NB4 (cell line): ENCODE data around the gene RPRD2.

Source experiments
- DNase-seq: peaks from one replicate; pipeline ENCODE4 v3.0.0; 2010; ENCODE audit warnings: low read depth
- H3K4me3 ChIP-seq: one replicate; pipeline ENCODE4 v1.5.1; 2011; ENCODE audit warnings: mild to moderate bottlenecking, low read depth, low read length, moderate library complexity
- MAX ChIP-seq: IDR thresholded peaks from 2 replicates; pipeline ENCODE4 v1.6.1; 2011; ENCODE audit warnings: low read depth, low read length
- MYC ChIP-seq: IDR thresholded peaks from 2 replicates; pipeline ENCODE4 v1.6.1; 2011; ENCODE audit warnings: low read depth, low read length
- POLR2A ChIP-seq: IDR thresholded peaks from 2 replicates; pipeline ENCODE4 v1.6.1; 2011; ENCODE audit warnings: mild to moderate bottlenecking; ENCODE audit not compliant: insufficient read length; ENCODE audit errors: extremely low read depth
- TF ChIP-seq, protein P1 (sequence below): IDR thresholded peaks from one replicate; pipeline ENCODE4 v1.5.1; 2012; ENCODE audit warnings: low read depth, low read length

The RPRD2 gene

GRCh38 chr1:150514913-150515327, 151.0 kb downstream of the RPRD2 start:
- TF ChIP-seq MYC (no peak), POLR2A (no peak), MAX (no peak)
- TF ChIP-seq, protein P1, sequence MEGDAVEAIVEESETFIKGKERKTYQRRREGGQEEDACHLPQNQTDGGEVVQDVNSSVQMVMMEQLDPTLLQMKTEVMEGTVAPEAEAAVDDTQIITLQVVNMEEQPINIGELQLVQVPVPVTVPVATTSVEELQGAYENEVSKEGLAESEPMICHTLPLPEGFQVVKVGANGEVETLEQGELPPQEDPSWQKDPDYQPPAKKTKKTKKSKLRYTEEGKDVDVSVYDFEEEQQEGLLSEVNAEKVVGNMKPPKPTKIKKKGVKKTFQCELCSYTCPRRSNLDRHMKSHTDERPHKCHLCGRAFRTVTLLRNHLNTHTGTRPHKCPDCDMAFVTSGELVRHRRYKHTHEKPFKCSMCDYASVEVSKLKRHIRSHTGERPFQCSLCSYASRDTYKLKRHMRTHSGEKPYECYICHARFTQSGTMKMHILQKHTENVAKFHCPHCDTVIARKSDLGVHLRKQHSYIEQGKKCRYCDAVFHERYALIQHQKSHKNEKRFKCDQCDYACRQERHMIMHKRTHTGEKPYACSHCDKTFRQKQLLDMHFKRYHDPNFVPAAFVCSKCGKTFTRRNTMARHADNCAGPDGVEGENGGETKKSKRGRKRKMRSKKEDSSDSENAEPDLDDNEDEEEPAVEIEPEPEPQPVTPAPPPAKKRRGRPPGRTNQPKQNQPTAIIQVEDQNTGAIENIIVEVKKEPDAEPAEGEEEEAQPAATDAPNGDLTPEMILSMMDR = no peak
- DNase-seq = no peak
- H3K4me3 ChIP-seq = peak overlapping the region; percentile 76

GRCh38 chr1:150515328-150516049, 151.5 kb downstream of the RPRD2 start, which contains the start of gene FALEC:
Gene FALEC (plus strand): TSS chr1:150515752.
- DNase-seq = peak; percentile 96
- TF ChIP-seq MAX (peak; percentile 75), MYC (peak; percentile 72), POLR2A (peak; percentile 35)
- TF ChIP-seq, protein P1 = no peak
- H3K4me3 ChIP-seq = peak within 1 kb of the TSS; percentile 76

- TF ChIP-seq MYC (no peak), POLR2A (no peak), MAX (no peak)
- TF ChIP-seq, protein P1 = no peak
- DNase-seq = peak; percentile 61
- peak overlapping the region; percentile 69 for H3K4me3 ChIP-seq
These were observed 152.2 kb downstream of the RPRD2 start for GRCh38 chr1:150516050-150516591.

DNA sequence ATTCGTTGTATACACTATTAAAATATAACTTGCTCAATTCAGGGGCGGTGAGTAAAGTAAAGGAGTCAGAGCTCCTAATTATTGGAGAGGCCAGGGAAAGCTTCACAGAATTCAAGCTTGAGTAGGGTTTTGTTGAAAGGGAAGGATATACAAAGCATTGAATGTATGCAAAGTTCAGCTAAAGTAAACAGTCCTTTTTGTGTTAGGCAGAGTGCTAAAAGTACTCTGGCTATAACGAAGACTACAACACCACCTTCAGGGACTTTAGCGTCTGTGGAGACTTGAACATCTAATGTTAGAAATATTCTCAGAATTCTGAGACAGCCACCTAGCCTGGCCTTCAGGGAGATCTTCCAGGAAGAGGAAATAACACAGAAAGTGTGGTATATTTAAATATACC, 152.7 kb downstream of the RPRD2 start:
- TF ChIP-seq POLR2A = no peak
- TF ChIP-seq, protein P1 = no peak
- TF ChIP-seq MYC = no peak
- no peak for TF ChIP-seq MAX
- DNase-seq = peak; percentile 55
- peak overlapping the region; percentile 69 for H3K4me3 ChIP-seq

DNA sequence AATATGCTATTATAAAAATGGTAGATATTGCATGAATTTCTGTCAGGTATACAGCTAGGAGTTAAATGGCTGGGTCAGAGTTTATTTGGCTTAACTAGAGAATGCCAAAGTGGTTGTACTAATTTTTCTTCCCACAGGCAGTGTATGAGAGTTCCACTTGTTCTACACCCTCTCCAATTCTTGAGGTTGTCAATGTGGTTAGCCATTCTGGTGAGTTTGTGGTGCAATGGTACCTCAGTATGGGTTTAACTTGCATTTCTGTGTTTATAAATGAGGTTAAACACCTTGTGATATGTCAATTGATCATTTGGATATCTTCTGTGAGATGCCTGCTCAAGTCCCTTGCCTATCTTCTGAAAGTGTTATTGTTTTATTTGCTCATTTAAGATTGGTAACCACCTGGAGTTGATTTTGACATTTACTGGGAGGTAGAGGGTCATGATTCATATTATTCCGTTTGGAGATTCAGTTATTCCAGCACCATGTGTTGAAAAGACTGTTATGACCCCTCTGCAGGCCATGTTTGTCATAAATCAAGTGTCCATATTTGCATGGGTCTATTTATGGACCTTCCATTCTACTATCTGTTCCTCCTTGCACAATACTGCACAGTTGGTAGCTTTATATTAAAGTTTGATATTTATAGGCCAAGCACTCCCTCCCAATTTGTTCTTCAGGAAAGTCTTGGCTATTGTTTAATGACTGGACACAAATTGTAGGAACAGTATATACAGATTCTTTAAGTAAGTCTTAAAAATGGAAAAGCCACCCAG, 157.4 kb downstream of the RPRD2 start:
- TF ChIP-seq MYC (no peak), POLR2A (no peak), MAX (no peak)
- TF ChIP-seq, protein P1 = no peak
- no peak overlapping the region for H3K4me3 ChIP-seq
- DNase-seq = no peak
